ENCODE results near the gene RPS8.
"Not testable (repeated sequence)": the region's sequence is repeated elsewhere in the genome, so short reads cannot be mapped to it uniquely, and the experiment has no call there.

Gene RPS8

GRCh38 chr1:44778705-44779576, 3.6 kb downstream of the RPS8 start:
- H3K4me3 ChIP-seq (ENCODE audit: low read length) = no peak overlapping the region
- no peak for DNase-seq (ENCODE audit: low read depth, low spot score)

- no peak overlapping the region for H3K4me3 ChIP-seq (ENCODE audit: low read length)
- no peak for DNase-seq (ENCODE audit: low read depth, low spot score)
These were observed 5.3 kb downstream of the RPS8 start for GRCh38 chr1:44780583-44781121.

GRCh38 chr1:44783697-44784093, 8.4 kb downstream of the RPS8 start:
- no peak overlapping the region for H3K4me3 ChIP-seq (ENCODE audit: low read length)
- DNase-seq (ENCODE audit: low read depth, low spot score) = no peak

- no peak overlapping the region for H3K4me3 ChIP-seq (ENCODE audit: low read length)
- no peak for DNase-seq (ENCODE audit: low read depth, low spot score)
These were observed 9.0 kb downstream of the RPS8 start for GRCh38 chr1:44784094-44785028.

- H3K4me3 ChIP-seq (ENCODE audit: low read length) = no peak overlapping the region
- DNase-seq (ENCODE audit: low read depth, low spot score) = no peak
These were observed 9.7 kb downstream of the RPS8 start for GRCh38 chr1:44785029-44785380.

GRCh38 chr1:44785501-44786137, 10.3 kb downstream of the RPS8 start:
- no peak for DNase-seq (ENCODE audit: low read depth, low spot score)
- no peak overlapping the region for H3K4me3 ChIP-seq (ENCODE audit: low read length)

- H3K4me3 ChIP-seq (ENCODE audit: low read length) = no peak overlapping the region
- DNase-seq (ENCODE audit: low read depth, low spot score) = peak; percentile 43
These were observed 10.9 kb downstream of the RPS8 start for GRCh38 chr1:44786138-44786840.

GRCh38 chr1:44786841-44787426, 11.6 kb downstream of the RPS8 start:
- no peak overlapping the region for H3K4me3 ChIP-seq (ENCODE audit: low read length)
- no peak for DNase-seq (ENCODE audit: low read depth, low spot score)

GRCh38 chr1:44787506-44787905, 12.2 kb downstream of the RPS8 start:
- DNase-seq (ENCODE audit: low read depth, low spot score) = no peak
- no peak overlapping the region for H3K4me3 ChIP-seq (ENCODE audit: low read length)

- H3K4me3 ChIP-seq (ENCODE audit: low read length) = no peak within 1 kb of the TSS
- DNase-seq (ENCODE audit: low read depth, low spot score) = no peak
These were observed 12.9 kb downstream of the RPS8 start, which contains the start of gene BEST4 for GRCh38 chr1:44788120-44788860. Gene BEST4 (minus strand): TSS chr1:44788170. CDS start chr1:44787705, 465 bp downstream.

GRCh38 chr1:44790968-44791801, 15.8 kb downstream of the RPS8 start:
- DNase-seq (ENCODE audit: low read depth, low spot score) = no peak
- H3K4me3 ChIP-seq (ENCODE audit: low read length) = no peak overlapping the region

- no peak overlapping the region for H3K4me3 ChIP-seq (ENCODE audit: low read length)
- no peak for DNase-seq (ENCODE audit: low read depth, low spot score)
These were observed 17.6 kb downstream of the RPS8 start for GRCh38 chr1:44792736-44793502.

GRCh38 chr1:44797886-44798285, 22.5 kb downstream of the RPS8 start:
- not testable (repeated sequence) for H3K4me3 ChIP-seq (ENCODE audit: low read length); DNase-seq (ENCODE audit: low read depth, low spot score)

GRCh38 chr1:44798481-44799365, 23.4 kb downstream of the RPS8 start:
- no peak overlapping the region for H3K4me3 ChIP-seq (ENCODE audit: low read length)
- DNase-seq (ENCODE audit: low read depth, low spot score) = no peak

Data from Jurkat, Clone E6-1 (cell line).